Brain microvascular endothelial cell (primary cell): ENCODE results near the gene ROBO1.

Experiments
- DNase-seq: peaks from one replicate; pipeline ENCODE4 v3.0.0-alpha.2; 2020
- H3K27ac ChIP-seq: fragments of 250-450 bp; sonication (Bioruptor Pico); 2 replicates; pipeline ENCODE4 v1.5.1; 2020; ENCODE audit warnings: mild to moderate bottlenecking, moderate library complexity
- H3K27me3 ChIP-seq: fragments of 250-450 bp; sonication (Bioruptor Pico); replicated peaks from 2 replicates; pipeline ENCODE4 v1.5.1; 2020; ENCODE audit warnings: mild to moderate bottlenecking
- H3K36me3 ChIP-seq: fragments of 250-450 bp; sonication (Bioruptor Pico); replicated peaks from 2 replicates; pipeline ENCODE4 v1.5.1; 2020; ENCODE audit warnings: mild to moderate bottlenecking
- H3K4me3 ChIP-seq: 2 replicates; pipeline ENCODE4 v1.5.1; 2011; ENCODE audit warnings: low read depth, mild to moderate bottlenecking, control low read depth, low read length, moderate library complexity
- CTCF ChIP-seq: IDR thresholded peaks from 2 replicates; pipeline ENCODE4 v1.5.1; 2011; ENCODE audit warnings: low read depth, mild to moderate bottlenecking, moderate library complexity, low read length, control low read depth, inconsistent platforms; ENCODE audit errors: missing control alignments
- in situ Hi-C: cut with HindIII; loops from 2 replicates; pipeline ENCODE4 v1.10.0; 2017; ENCODE audit warnings: low sequenced_read_pairs, low pct_ligation_motif_present

The ROBO1 gene

GRCh38 chr3:79461129-79461792 is 306.5 kb downstream of the ROBO1 start:
- no peak for DNase-seq
- in situ Hi-C loops = no loop called here
- H3K27ac ChIP-seq = no peak overlapping the region
- no peak overlapping the region for H3K4me3 ChIP-seq
- no peak for TF ChIP-seq CTCF
- no peaks in the 10 kb centered on the region for H3K27me3 ChIP-seq
- no peaks in the 10 kb centered on the region for H3K36me3 ChIP-seq

- Histone ChIP-seq H3K27me3 (no peaks in the 10 kb centered on the region), H3K36me3 (no peaks in the 10 kb centered on the region), H3K4me3 (no peak overlapping the region), H3K27ac (no peak overlapping the region)
- in situ Hi-C loops = no loop called here
- TF ChIP-seq CTCF = no peak
- no peak for DNase-seq
These were observed 314.2 kb downstream of the ROBO1 start for GRCh38 chr3:79453600-79453999.

GRCh38 chr3:79436387-79436786 is 331.4 kb downstream of the ROBO1 start:
- Histone ChIP-seq H3K36me3 (no peaks in the 10 kb centered on the region), H3K27me3 (no peaks in the 10 kb centered on the region), H3K27ac (no peak overlapping the region), H3K4me3 (no peak overlapping the region)
- no peak for DNase-seq
- in situ Hi-C loops = no loop called here
- TF ChIP-seq CTCF = no peak

- no peak overlapping the region for H3K4me3 ChIP-seq
- in situ Hi-C loops = no loop called here
- H3K36me3 ChIP-seq = no peaks in the 10 kb centered on the region
- H3K27me3 ChIP-seq = no peaks in the 10 kb centered on the region
- no peak overlapping the region for H3K27ac ChIP-seq
- no peak for DNase-seq
- TF ChIP-seq CTCF = no peak
These were observed 340.7 kb downstream of the ROBO1 start for GRCh38 chr3:79427081-79427480.

GRCh38 chr3:79424811-79425210 is 343.0 kb downstream of the ROBO1 start:
- H3K27ac ChIP-seq = no peak overlapping the region
- H3K36me3 ChIP-seq = no peaks in the 10 kb centered on the region
- H3K4me3 ChIP-seq = no peak overlapping the region
- no peak for TF ChIP-seq CTCF
- in situ Hi-C loops = no loop called here
- no peaks in the 10 kb centered on the region for H3K27me3 ChIP-seq
- DNase-seq = no peak

GRCh38 chr3:79423417-79423816 is 344.4 kb downstream of the ROBO1 start:
- Histone ChIP-seq H3K4me3 (no peak overlapping the region), H3K27ac (no peak overlapping the region), H3K27me3 (no peaks in the 10 kb centered on the region), H3K36me3 (no peaks in the 10 kb centered on the region)
- in situ Hi-C loops = no loop called here
- no peak for TF ChIP-seq CTCF
- DNase-seq = no peak
